GM10266 (cell line): ENCODE measurements around the gene PRORP.
"Not testable (repeated sequence)": the region's sequence is repeated elsewhere in the genome, so short reads cannot be mapped to it uniquely, and the experiment has no call there.

Experiments
- DNase-seq: peaks from one replicate; pipeline ENCODE4 v3.0.0; 2012; ENCODE audit errors: extremely low spot score
- CTCF ChIP-seq: IDR thresholded peaks from 2 replicates; pipeline ENCODE4 v1.5.1; 2012; ENCODE audit warnings: mild to moderate bottlenecking, low read depth; ENCODE audit not compliant: control insufficient read depth, insufficient read depth; ENCODE audit errors: missing control alignments

Gene PRORP

GRCh38 chr14:35121887-35122695 is at the start of gene PRORP, which contains the start of gene PPP2R3C:
Gene PRORP, plus strand, starts transcription at chr14:35122552. Its CDS starts 694 bp downstream, at chr14:35123246.
Gene PPP2R3C, minus strand, starts transcription at chr14:35121990. Its CDS starts 31 bp downstream, at chr14:35121959.
- DNase-seq = peak; percentile 82
- no peak for TF ChIP-seq CTCF

- DNase-seq = no peak
- TF ChIP-seq CTCF = no peak
Observed at GRCh38 chr14:35073486-35073885, 48.9 kb upstream of the PRORP start.

- no peak for DNase-seq
Observed at GRCh38 chr14:35078082-35078481, 44.3 kb upstream of the PRORP start.

GRCh38 chr14:35079742-35080141 is 42.6 kb upstream of the PRORP start:
- DNase-seq = no peak
- TF ChIP-seq CTCF = no peak

More at GRCh38 chr14:35078082-35078481, 44.3 kb upstream of the PRORP start:
- no peak for TF ChIP-seq CTCF

- DNase-seq = no peak
- TF ChIP-seq CTCF = no peak
Observed at GRCh38 chr14:35083530-35084150, 38.7 kb upstream of the PRORP start.

- no peak for DNase-seq
- no peak for TF ChIP-seq CTCF
Observed at GRCh38 chr14:35085441-35085840, 36.9 kb upstream of the PRORP start.

GRCh38 chr14:35088514-35088913 is 33.8 kb upstream of the PRORP start:
- DNase-seq = no peak
- TF ChIP-seq CTCF = no peak

GRCh38 chr14:35094645-35095044 is 27.7 kb upstream of the PRORP start:
- not testable (repeated sequence) for DNase-seq
